Globus pallidus (tissue), 1 donor: ENCODE data around the gene WEE2.
"Not testable (repeated sequence)": the region's sequence is repeated elsewhere in the genome, so short reads cannot be mapped to it uniquely, and the experiment has no call there.

Source experiments
- DNase-seq: peaks from one replicate; pipeline ENCODE4 v3.0.0-alpha.2; 2015; ENCODE audit warnings: low spot score

Gene WEE2

GRCh38 chr7:141714571-141714970 lies 6.4 kb downstream of the WEE2 start:
- DNase-seq = no peak

- no peak for DNase-seq
Observed at GRCh38 chr7:141715018-141715417, 6.9 kb downstream of the WEE2 start.

- no peak for DNase-seq
Observed at GRCh38 chr7:141715794-141716689, 7.9 kb downstream of the WEE2 start.

GRCh38 chr7:141717450-141717849 lies 9.3 kb downstream of the WEE2 start:
- DNase-seq = no peak

GRCh38 chr7:141722529-141722928 lies 14.4 kb downstream of the WEE2 start:
- DNase-seq = no peak

- no peak for DNase-seq
Observed at GRCh38 chr7:141729020-141729419, 20.9 kb downstream of the WEE2 start.

GRCh38 chr7:141731476-141732149 lies 23.5 kb downstream of the WEE2 start:
- no peak for DNase-seq

- peak; percentile 3 for DNase-seq
Observed at GRCh38 chr7:141737118-141737835, 29.1 kb downstream of the WEE2 start.

- peak; percentile 94 for DNase-seq
Observed at GRCh38 chr7:141737836-141738591, 29.9 kb downstream of the WEE2 start, which contains the start of gene SSBP1. Gene SSBP1, plus strand, starts transcription at chr7:141738358. Its CDS starts 809 bp downstream, at chr7:141739167.

- DNase-seq = no peak
Observed at GRCh38 chr7:141738592-141739013, 30.4 kb downstream of the WEE2 start.

GRCh38 chr7:141739250-141739649 lies 31.1 kb downstream of the WEE2 start:
- DNase-seq = no peak

- DNase-seq = no peak
Observed at GRCh38 chr7:141742229-141742628, 34.1 kb downstream of the WEE2 start.

GRCh38 chr7:141744131-141744530 lies 36.0 kb downstream of the WEE2 start:
- no peak for DNase-seq

- DNase-seq = no peak
Observed at GRCh38 chr7:141748396-141748795, 40.2 kb downstream of the WEE2 start.

GRCh38 chr7:141751904-141752303 lies 43.8 kb downstream of the WEE2 start:
- DNase-seq = not testable (repeated sequence)

GRCh38 chr7:141752634-141753033 lies 44.5 kb downstream of the WEE2 start:
- no peak for DNase-seq

- DNase-seq = no peak
Observed at GRCh38 chr7:141754939-141755338, 46.8 kb downstream of the WEE2 start.

- DNase-seq = no peak
Observed at GRCh38 chr7:141763797-141764196, 55.6 kb downstream of the WEE2 start, which contains the start of gene TAS2R3. Gene TAS2R3, plus strand, starts transcription at chr7:141764097. Its CDS starts 62 bp downstream, at chr7:141764159.

- not testable (repeated sequence) for DNase-seq
Observed at GRCh38 chr7:141770083-141770583, 62.0 kb downstream of the WEE2 start.

- DNase-seq = no peak
Observed at GRCh38 chr7:141776374-141776773, 68.2 kb downstream of the WEE2 start, which contains the start of gene TAS2R4. Gene TAS2R4, plus strand, starts transcription at chr7:141776674. Its CDS starts 1,815 bp downstream, at chr7:141778489.
